GM23338 (cell line): Measurements from ENCODE around the gene MPIG6B. TPM values are rescaled to one million over a fixed set of nuclear protein-coding genes. Genes with fewer than 3 reads are reported as not detected.

Source experiments
- ATAC-seq: fragments of 200-7000 bp; cut with Tn5 transposase; 3 replicates; pipeline ENCODE4 v1.9.1; 2020
- DNase-seq: peaks from one replicate; pipeline ENCODE4 v3.0.0-alpha.2; 2015; ENCODE audit warnings: low spot score
- H2AFZ ChIP-seq: fragments of 200-600 bp; sonication (generic); 2 replicates; pipeline ENCODE4 v1.8.0; 2016; ENCODE audit warnings: antibody characterized with exemption, mild to moderate bottlenecking, moderate library complexity
- H3F3A ChIP-seq: fragments of 200-600 bp; sonication (generic); replicated peaks from 2 replicates; pipeline ENCODE4 v1.8.0; 2017; ENCODE audit warnings: antibody characterized with exemption, mixed run types, low read depth
- H3K27ac ChIP-seq: fragments of 200-600 bp; sonication (generic); 2 replicates; pipeline ENCODE4 v1.6.1; 2016; ENCODE audit warnings: low read depth
- H3K27me3 ChIP-seq: fragments of 200-600 bp; sonication (generic); 2 replicates; pipeline ENCODE4 v1.8.0; 2016; ENCODE audit warnings: mild to moderate bottlenecking, mixed run types, moderate library complexity; ENCODE audit not compliant: insufficient read depth
- H3K36me3 ChIP-seq: fragments of 200-600 bp; sonication (generic); 2 replicates; pipeline ENCODE4 v1.8.0; 2016; ENCODE audit warnings: mild to moderate bottlenecking; ENCODE audit not compliant: insufficient read depth
- H3K4me1 ChIP-seq: fragments of 200-600 bp; sonication (generic); 2 replicates; pipeline ENCODE4 v1.8.0; 2016; ENCODE audit warnings: mild to moderate bottlenecking, moderate library complexity; ENCODE audit not compliant: insufficient read depth
- H3K4me2 ChIP-seq: fragments of 200-600 bp; sonication (generic); 2 replicates; pipeline ENCODE4 v1.7.1; 2017; ENCODE audit warnings: mixed run types
- H3K4me3 ChIP-seq: fragments of 200-600 bp; sonication (generic); 2 replicates; pipeline ENCODE4 v1.6.1; 2016; ENCODE audit warnings: mixed run types
- H3K79me2 ChIP-seq: fragments of 200-600 bp; sonication (generic); replicated peaks from 2 replicates; pipeline ENCODE4 v1.8.0; 2017; ENCODE audit warnings: mild to moderate bottlenecking; ENCODE audit not compliant: insufficient read depth
- H3K9me2 ChIP-seq: fragments of 200-600 bp; sonication (generic); 2 replicates; pipeline ENCODE4 v1.8.0; 2017; ENCODE audit not compliant: insufficient read depth
- H4K20me1 ChIP-seq: fragments of 200-600 bp; sonication (generic); replicated peaks from 2 replicates; pipeline ENCODE4 v1.8.0; 2017; ENCODE audit warnings: mild to moderate bottlenecking; ENCODE audit not compliant: insufficient read depth
- H3K27ac Mint-ChIP-seq: 2 replicates; pipeline ENCODE4 v1.8.0; 2020; ENCODE audit warnings: inconsistent platforms, mild to moderate bottlenecking, moderate library complexity, mixed read lengths
- H3K27me3 Mint-ChIP-seq: 3 replicates; pipeline ENCODE4 v1.8.0; 2022; ENCODE audit warnings: low read depth, mild to moderate bottlenecking, moderate library complexity, mixed read lengths, inconsistent platforms; ENCODE audit not compliant: insufficient read depth, poor library complexity
- H3K36me3 Mint-ChIP-seq: 3 replicates; pipeline ENCODE4 v1.8.0; 2021; ENCODE audit warnings: low read depth, mild to moderate bottlenecking, inconsistent platforms, moderate library complexity, mixed read lengths
- H3K4me1 Mint-ChIP-seq: 3 replicates; pipeline ENCODE4 v1.8.0; 2020; ENCODE audit warnings: mild to moderate bottlenecking, inconsistent platforms, mixed read lengths
- H3K4me3 Mint-ChIP-seq: 3 replicates; pipeline ENCODE4 v1.8.0; 2021; ENCODE audit warnings: moderate library complexity, mild to moderate bottlenecking, inconsistent platforms, mixed read lengths
- H3K9me3 Mint-ChIP-seq: 3 replicates; pipeline ENCODE4 v1.8.0; 2020; ENCODE audit warnings: moderate library complexity, mild to moderate bottlenecking, inconsistent platforms, mixed read lengths
- CREB1 ChIP-seq: fragments of 250-450 bp; sonication (Bioruptor Pico); IDR thresholded peaks from 2 replicates; pipeline ENCODE4 v1.5.0; 2020; ENCODE audit warnings: low read depth, mild to moderate bottlenecking, moderate library complexity
- EZH2 ChIP-seq: fragments of 200-600 bp; sonication (generic); IDR thresholded peaks from one replicate; pipeline ENCODE4 v1.8.0; 2017; ENCODE audit warnings: antibody characterized with exemption, mild to moderate bottlenecking, low read depth; ENCODE audit not compliant: unreplicated experiment
- EZH2phosphoT487 ChIP-seq: fragments of 200-600 bp; sonication (generic); IDR thresholded peaks from one replicate; pipeline ENCODE4 v1.8.1; 2018; ENCODE audit warnings: antibody characterized with exemption; ENCODE audit not compliant: unreplicated experiment
- JUNB ChIP-seq: IDR thresholded peaks from one replicate; pipeline ENCODE4 v1.6.1; 2016; ENCODE audit warnings: antibody characterized with exemption; ENCODE audit not compliant: unreplicated experiment
- NANOG ChIP-seq: IDR thresholded peaks from 2 replicates; pipeline ENCODE4 v1.6.1; 2016; ENCODE audit warnings: antibody characterized with exemption, borderline replicate concordance
- POLR2AphosphoS5 ChIP-seq: IDR thresholded peaks from 2 replicates; pipeline ENCODE4 v1.6.1; 2016; ENCODE audit warnings: antibody characterized with exemption, low read depth
- STAT1 ChIP-seq: IDR thresholded peaks from one replicate; pipeline ENCODE4 v1.6.1; 2016; ENCODE audit warnings: antibody characterized with exemption; ENCODE audit not compliant: unreplicated experiment
- ZNF114 ChIP-seq: fragments of 250-450 bp; sonication (Bioruptor Pico); IDR thresholded peaks from 2 replicates; pipeline ENCODE4 v1.5.0; 2020; ENCODE audit warnings: mild to moderate bottlenecking, moderate library complexity
- ZNF331 ChIP-seq: fragments of 250-450 bp; sonication (Bioruptor Pico); IDR thresholded peaks from 2 replicates; pipeline ENCODE4 v1.5.0; 2020; ENCODE audit warnings: low read depth, mild to moderate bottlenecking, moderate library complexity
- polyA plus RNA-seq: library from polyadenylated mRNA; unstranded; fragments of >200 nt; fragmentation: Nextera tagmentation; extraction: Ambion mirVana; gene quantifications from 2 replicates; pipeline ENCODE4 v1.2.1, GENCODE V29; 2016
- total RNA-seq: library from RNA; depleted of rRNA; stranded (reverse); fragments of >200 nt; shearing (Covaris generic); gene quantifications from 2 replicates; pipeline ENCODE4 v1.2.3, GENCODE V29; 2014
- TF ChIP-seq, protein P1 (sequence below): IDR thresholded peaks from one replicate; pipeline ENCODE4 v1.6.1; 2018; ENCODE audit warnings: antibody characterized with exemption; ENCODE audit not compliant: unreplicated experiment
- TF ChIP-seq, protein P2 (sequence below), 2 experiments: fragments of 200-600 bp in 1 of 2; sonication (generic) in 1 of 2; conservative IDR thresholded peaks; 2 replicates each; pipeline versions ENCODE4 v1.5.1 to v1.6.1; 2016 to 2017; ENCODE audit warnings: antibody characterized with exemption in 2 of 2, low read depth in 2 of 2, mild to moderate bottlenecking in 2 of 2, moderate library complexity in 1 of 2
- TF ChIP-seq, protein P3 (sequence below): IDR thresholded peaks from 2 replicates; pipeline ENCODE4 v1.6.1; 2016; ENCODE audit warnings: antibody characterized with exemption
- TF ChIP-seq, protein P4 (sequence below): fragments of 250-450 bp; sonication (Bioruptor Pico); IDR thresholded peaks from 2 replicates; pipeline ENCODE4 v1.5.0; 2020; ENCODE audit warnings: mild to moderate bottlenecking, moderate library complexity

The MPIG6B gene
- total and polyA plus RNA-seq, 2 experiments from 2014 or later = 0.13 TPM; not detected in 1

DNA sequence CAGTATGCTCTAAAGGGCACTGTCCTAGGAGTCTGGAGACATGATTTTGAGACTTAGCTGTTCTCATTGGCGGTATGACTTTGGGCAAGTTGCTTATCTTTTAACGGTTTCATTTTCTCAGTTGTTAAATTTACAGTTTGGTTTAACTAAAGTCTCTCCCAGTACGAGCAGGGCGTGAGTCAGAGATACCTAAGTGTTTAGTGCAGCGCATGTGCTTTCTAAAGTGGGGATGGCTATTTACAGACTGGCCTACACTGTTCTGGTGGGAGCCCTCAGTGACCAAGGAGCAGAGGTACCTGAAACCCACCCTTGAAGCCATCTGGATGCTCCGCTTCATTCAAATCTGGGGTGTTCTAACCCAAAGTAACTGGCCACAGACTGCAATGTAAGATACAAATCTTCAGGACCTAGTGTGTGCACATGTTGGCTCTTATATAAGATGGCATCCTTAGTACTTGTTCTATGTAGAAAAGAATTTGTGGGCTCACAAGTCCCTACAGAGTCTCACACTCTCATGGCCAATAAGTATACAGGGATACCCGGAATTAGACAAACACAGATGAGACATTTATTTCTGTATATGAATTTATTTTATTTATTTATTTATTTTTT, 27.3 kb downstream of the MPIG6B start:
- H2AFZ ChIP-seq = no peak overlapping the region
- H3K27ac ChIP-seq = no peak overlapping the region
- no peaks in the 10 kb centered on the region for H3K36me3 ChIP-seq

More for the DNA sequence above, 27.3 kb downstream of the MPIG6B start:
- Mint-ChIP-seq H3K36me3 (peaks cover 13% of the 10 kb centered on the region), H3K4me1 (no peaks in the 10 kb centered on the region), H3K27ac (no peak overlapping the region; the same call in 1 of the 2 replicates), H3K27me3 (peaks cover 7% of the 10 kb centered on the region), H3K9me3 (no peaks in the 10 kb centered on the region), H3K4me3 (no peak overlapping the region)
- ATAC-seq (no peak), DNase-seq (no peak)
- TF ChIP-seq, protein P1, sequence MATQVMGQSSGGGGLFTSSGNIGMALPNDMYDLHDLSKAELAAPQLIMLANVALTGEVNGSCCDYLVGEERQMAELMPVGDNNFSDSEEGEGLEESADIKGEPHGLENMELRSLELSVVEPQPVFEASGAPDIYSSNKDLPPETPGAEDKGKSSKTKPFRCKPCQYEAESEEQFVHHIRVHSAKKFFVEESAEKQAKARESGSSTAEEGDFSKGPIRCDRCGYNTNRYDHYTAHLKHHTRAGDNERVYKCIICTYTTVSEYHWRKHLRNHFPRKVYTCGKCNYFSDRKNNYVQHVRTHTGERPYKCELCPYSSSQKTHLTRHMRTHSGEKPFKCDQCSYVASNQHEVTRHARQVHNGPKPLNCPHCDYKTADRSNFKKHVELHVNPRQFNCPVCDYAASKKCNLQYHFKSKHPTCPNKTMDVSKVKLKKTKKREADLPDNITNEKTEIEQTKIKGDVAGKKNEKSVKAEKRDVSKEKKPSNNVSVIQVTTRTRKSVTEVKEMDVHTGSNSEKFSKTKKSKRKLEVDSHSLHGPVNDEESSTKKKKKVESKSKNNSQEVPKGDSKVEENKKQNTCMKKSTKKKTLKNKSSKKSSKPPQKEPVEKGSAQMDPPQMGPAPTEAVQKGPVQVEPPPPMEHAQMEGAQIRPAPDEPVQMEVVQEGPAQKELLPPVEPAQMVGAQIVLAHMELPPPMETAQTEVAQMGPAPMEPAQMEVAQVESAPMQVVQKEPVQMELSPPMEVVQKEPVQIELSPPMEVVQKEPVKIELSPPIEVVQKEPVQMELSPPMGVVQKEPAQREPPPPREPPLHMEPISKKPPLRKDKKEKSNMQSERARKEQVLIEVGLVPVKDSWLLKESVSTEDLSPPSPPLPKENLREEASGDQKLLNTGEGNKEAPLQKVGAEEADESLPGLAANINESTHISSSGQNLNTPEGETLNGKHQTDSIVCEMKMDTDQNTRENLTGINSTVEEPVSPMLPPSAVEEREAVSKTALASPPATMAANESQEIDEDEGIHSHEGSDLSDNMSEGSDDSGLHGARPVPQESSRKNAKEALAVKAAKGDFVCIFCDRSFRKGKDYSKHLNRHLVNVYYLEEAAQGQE = no peak
- TF ChIP-seq STAT1 (no peak), JUNB (no peak), POLR2AphosphoS5 (no peak), EZH2 (no peak), ZNF331 (CRISPR knock-in tag) (no peak), EZH2phosphoT487 (no peak), NANOG (no peak), CREB1 (CRISPR knock-in tag) (no peak), ZNF114 (no peak)
- TF ChIP-seq, protein P2, sequence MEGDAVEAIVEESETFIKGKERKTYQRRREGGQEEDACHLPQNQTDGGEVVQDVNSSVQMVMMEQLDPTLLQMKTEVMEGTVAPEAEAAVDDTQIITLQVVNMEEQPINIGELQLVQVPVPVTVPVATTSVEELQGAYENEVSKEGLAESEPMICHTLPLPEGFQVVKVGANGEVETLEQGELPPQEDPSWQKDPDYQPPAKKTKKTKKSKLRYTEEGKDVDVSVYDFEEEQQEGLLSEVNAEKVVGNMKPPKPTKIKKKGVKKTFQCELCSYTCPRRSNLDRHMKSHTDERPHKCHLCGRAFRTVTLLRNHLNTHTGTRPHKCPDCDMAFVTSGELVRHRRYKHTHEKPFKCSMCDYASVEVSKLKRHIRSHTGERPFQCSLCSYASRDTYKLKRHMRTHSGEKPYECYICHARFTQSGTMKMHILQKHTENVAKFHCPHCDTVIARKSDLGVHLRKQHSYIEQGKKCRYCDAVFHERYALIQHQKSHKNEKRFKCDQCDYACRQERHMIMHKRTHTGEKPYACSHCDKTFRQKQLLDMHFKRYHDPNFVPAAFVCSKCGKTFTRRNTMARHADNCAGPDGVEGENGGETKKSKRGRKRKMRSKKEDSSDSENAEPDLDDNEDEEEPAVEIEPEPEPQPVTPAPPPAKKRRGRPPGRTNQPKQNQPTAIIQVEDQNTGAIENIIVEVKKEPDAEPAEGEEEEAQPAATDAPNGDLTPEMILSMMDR (conservative IDR thresholded peaks at IDR 0.05; ENCODE audit: low read depth in 2 of 2) = no peak
- TF ChIP-seq, protein P3, sequence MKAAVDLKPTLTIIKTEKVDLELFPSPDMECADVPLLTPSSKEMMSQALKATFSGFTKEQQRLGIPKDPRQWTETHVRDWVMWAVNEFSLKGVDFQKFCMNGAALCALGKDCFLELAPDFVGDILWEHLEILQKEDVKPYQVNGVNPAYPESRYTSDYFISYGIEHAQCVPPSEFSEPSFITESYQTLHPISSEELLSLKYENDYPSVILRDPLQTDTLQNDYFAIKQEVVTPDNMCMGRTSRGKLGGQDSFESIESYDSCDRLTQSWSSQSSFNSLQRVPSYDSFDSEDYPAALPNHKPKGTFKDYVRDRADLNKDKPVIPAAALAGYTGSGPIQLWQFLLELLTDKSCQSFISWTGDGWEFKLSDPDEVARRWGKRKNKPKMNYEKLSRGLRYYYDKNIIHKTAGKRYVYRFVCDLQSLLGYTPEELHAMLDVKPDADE = no peak
- TF ChIP-seq, protein P4, sequence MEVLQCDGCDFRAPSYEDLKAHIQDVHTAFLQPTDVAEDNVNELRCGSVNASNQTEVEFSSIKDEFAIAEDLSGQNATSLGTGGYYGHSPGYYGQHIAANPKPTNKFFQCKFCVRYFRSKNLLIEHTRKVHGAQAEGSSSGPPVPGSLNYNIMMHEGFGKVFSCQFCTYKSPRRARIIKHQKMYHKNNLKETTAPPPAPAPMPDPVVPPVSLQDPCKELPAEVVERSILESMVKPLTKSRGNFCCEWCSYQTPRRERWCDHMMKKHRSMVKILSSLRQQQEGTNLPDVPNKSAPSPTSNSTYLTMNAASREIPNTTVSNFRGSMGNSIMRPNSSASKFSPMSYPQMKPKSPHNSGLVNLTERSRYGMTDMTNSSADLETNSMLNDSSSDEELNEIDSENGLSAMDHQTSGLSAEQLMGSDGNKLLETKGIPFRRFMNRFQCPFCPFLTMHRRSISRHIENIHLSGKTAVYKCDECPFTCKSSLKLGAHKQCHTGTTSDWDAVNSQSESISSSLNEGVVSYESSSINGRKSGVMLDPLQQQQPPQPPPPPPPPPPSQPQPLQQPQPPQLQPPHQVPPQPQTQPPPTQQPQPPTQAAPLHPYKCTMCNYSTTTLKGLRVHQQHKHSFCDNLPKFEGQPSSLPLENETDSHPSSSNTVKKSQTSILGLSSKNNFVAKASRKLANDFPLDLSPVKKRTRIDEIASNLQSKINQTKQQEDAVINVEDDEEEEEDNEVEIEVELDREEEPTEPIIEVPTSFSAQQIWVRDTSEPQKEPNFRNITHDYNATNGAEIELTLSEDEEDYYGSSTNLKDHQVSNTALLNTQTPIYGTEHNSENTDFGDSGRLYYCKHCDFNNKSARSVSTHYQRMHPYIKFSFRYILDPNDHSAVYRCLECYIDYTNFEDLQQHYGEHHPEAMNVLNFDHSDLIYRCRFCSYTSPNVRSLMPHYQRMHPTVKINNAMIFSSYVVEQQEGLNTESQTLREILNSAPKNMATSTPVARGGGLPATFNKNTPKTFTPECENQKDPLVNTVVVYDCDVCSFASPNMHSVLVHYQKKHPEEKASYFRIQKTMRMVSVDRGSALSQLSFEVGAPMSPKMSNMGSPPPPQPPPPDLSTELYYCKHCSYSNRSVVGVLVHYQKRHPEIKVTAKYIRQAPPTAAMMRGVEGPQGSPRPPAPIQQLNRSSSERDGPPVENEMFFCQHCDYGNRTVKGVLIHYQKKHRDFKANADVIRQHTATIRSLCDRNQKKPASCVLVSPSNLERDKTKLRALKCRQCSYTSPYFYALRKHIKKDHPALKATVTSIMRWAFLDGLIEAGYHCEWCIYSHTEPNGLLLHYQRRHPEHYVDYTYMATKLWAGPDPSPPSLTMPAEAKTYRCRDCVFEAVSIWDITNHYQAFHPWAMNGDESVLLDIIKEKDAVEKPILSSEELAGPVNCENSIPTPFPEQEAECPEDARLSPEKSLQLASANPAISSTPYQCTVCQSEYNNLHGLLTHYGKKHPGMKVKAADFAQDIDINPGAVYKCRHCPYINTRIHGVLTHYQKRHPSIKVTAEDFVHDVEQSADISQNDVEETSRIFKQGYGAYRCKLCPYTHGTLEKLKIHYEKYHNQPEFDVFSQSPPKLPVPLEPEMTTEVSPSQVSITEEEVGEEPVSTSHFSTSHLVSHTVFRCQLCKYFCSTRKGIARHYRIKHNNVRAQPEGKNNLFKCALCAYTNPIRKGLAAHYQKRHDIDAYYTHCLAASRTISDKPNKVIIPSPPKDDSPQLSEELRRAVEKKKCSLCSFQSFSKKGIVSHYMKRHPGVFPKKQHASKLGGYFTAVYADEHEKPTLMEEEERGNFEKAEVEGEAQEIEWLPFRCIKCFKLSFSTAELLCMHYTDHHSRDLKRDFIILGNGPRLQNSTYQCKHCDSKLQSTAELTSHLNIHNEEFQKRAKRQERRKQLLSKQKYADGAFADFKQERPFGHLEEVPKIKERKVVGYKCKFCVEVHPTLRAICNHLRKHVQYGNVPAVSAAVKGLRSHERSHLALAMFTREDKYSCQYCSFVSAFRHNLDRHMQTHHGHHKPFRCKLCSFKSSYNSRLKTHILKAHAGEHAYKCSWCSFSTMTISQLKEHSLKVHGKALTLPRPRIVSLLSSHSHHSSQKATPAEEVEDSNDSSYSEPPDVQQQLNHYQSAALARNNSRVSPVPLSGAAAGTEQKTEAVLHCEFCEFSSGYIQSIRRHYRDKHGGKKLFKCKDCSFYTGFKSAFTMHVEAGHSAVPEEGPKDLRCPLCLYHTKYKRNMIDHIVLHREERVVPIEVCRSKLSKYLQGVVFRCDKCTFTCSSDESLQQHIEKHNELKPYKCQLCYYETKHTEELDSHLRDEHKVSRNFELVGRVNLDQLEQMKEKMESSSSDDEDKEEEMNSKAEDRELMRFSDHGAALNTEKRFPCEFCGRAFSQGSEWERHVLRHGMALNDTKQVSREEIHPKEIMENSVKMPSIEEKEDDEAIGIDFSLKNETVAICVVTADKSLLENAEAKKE = no peak
- H3F3A ChIP-seq = 0 out of 2 replicates have a peak, but pooled peaks cover 4% of the 10 kb centered on the region
- no peaks in the 10 kb centered on the region for H3K27me3 ChIP-seq
- H3K9me2 ChIP-seq = no peaks in the 10 kb centered on the region
- no peak overlapping the region for H3K4me3 ChIP-seq
- no peaks in the 10 kb centered on the region; the same call in 1 of the 2 replicates for H4K20me1 ChIP-seq
- no peaks in the 10 kb centered on the region for H3K79me2 ChIP-seq
- H3K4me1 ChIP-seq = no peaks in the 10 kb centered on the region
- no peak overlapping the region for H3K4me2 ChIP-seq
